PC-3 (cell line): ENCODE measurements around the gene TFDP1.

Source experiments
- EZH2 ChIP-seq: fragments of 300-600 bp; sonication (generic); IDR thresholded peaks from one replicate; pipeline ENCODE4 v1.6.1; 2017; ENCODE audit warnings: antibody characterized with exemption, mild to moderate bottlenecking, low read length; ENCODE audit not compliant: unreplicated experiment
- TF ChIP-seq, protein P1 (sequence below): fragments of 300-600 bp; sonication (generic); conservative IDR thresholded peaks from 2 replicates; pipeline ENCODE4 v1.5.1; 2017; ENCODE audit warnings: antibody characterized with exemption, low read depth, mild to moderate bottlenecking, low read length

DNA sequence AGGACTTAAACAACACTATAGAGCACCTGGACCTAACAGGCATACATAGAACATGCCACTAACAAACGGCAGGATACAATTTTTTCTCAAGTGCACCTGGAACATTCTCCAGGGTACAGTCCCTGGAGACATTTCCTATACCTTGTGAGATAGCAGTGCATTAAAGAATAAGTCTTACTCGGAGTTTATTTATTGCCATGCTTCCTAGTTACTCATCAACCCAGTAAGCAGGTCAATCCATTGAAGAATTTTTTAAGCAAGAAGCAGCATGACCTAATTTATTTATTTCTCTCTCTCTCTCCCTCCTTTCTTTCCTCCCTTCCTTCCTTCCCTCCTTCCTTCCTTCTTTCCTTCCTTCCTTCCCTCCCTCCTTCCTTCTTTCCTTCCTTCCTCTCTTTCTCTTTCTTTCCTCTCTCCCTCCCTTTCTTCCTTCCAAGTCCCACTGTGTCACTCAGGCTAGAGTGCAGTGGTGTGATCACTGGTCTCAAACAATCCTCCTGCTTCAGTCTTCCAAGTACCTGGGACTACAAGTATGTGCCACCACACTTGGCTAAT lies 6.6 kb upstream of the TFDP1 start:
- TF ChIP-seq, protein P1, sequence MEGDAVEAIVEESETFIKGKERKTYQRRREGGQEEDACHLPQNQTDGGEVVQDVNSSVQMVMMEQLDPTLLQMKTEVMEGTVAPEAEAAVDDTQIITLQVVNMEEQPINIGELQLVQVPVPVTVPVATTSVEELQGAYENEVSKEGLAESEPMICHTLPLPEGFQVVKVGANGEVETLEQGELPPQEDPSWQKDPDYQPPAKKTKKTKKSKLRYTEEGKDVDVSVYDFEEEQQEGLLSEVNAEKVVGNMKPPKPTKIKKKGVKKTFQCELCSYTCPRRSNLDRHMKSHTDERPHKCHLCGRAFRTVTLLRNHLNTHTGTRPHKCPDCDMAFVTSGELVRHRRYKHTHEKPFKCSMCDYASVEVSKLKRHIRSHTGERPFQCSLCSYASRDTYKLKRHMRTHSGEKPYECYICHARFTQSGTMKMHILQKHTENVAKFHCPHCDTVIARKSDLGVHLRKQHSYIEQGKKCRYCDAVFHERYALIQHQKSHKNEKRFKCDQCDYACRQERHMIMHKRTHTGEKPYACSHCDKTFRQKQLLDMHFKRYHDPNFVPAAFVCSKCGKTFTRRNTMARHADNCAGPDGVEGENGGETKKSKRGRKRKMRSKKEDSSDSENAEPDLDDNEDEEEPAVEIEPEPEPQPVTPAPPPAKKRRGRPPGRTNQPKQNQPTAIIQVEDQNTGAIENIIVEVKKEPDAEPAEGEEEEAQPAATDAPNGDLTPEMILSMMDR: no peak
- no peak for TF ChIP-seq EZH2
